HG02884 (cell line): ENCODE results near the gene ELF1.

Source experiments
- ATAC-seq: cut with Tn5 transposase; IDR thresholded peaks from one replicate; pipeline ENCODE4 v1.9.1; 2021; ENCODE audit warnings: mild to moderate bottlenecking, moderate library complexity; ENCODE audit not compliant: unreplicated experiment

Gene ELF1

DNA sequence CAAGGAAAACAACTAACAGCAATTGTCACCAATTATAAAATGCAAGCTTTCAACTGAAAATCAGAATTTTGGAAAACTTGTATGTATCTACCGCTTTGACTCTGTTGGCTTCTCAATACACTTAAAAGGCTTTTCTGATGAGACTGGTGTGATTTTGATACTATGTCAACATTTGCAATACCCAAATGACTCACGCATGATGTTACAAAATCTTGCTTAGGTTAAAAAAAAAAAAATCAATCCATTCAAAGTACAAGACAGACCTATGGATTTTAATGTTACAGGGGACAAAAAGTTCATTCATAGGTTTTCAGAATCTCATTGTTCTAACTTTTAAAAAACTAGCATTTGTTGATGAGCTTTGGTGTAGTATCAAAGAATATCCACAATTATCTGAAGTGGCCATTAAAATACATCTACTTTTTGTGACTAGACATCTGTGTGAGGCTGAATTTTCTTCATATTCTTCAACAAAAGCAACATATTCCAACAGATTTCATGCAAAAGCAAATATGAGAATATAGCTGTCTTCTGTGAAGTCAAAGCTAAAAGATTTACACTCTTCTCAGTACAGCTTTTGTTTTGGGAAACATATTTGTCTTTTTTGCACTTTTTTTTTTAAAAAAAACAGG, 10.7 kb downstream of the ELF1 start:
- ATAC-seq = no peak

DNA sequence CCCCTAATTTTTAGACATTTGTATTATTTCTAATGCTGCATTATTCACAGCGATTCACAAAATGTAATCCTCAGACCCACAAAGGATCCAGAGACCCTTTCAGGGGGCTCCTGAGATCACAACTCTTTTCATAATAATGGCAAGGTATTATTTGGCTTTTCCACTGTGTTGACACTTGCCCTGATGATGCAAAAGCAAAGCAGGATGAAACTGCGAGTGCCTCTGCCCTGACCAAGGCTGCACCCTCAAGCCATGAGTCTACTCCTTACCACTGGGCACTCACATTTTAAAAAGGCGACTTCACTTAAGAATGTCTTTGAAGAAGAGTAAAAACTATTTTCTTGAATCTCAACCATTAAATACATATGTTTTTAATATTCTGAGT, 11.4 kb downstream of the ELF1 start:
- no peak for ATAC-seq

DNA sequence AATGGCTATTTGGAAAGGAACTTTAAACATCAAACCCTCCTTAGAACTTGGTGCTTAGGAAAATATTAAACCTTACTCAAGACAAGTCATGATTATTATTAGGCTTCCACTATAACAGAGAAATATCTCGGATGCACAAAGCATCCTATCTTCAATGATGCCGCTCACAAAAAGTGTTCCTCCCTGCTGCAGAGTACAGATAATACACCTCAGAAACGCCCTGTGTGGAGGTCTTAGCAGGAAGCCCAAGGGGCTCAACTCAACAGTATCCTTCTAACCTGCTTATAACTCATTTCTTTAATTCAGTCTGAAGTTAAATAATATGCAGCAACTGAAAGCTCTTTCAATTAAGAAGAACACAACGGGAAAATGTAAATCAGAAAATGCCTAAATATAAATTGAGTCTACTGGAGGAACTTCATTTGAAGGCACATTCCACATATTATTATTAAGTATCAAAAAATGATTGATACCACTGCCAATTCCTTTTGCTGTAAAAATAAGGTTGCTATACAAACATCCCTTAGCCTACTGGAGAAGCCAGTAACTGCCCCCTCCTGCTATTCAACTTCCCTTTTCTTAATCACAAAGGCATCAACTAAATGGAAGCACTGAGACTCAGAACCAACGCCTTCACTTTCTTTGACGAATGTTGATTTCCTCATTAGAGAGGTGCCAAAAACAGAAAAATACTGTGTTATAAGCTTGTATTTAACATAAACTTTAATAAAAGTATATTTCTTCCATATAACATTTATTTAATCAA, 12.0 kb downstream of the ELF1 start:
- ATAC-seq = no peak

DNA sequence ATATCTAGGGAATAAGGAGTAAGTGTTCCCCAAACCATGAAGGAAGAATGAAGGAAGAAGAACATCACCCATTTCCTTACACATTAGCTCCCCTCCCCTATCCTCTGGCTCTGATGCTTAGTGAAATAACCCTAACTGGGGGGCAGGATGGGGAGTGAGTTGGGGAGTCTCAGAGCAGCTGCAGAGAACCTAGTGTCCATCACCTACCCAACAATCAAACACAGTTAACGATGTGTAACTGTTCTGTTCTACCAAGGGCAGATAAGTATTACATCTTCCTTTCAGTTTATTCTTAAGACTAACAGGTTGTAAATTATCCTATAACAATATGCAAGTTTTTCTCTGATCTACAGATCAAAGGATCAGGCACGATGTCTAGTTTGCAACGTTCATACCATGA, 12.8 kb downstream of the ELF1 start:
- no peak for ATAC-seq

DNA sequence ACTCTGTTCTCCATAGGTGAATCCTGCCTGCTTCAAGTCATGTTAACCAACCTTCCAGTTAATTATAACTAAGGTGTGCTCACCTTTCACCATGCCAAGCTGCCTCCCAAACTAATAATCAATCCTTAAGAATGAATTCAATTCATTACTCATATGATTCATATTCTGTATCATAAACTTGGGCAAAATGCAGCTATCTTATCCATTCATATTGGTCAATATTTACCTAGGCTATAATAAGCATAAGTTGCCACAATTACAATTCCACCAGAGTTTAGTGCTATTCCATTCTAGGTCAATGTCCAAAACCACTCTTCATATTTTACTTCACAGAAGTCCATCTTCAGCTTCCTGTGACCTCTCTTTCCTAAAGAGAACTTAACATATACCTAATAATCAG, 13.4 kb downstream of the ELF1 start:
- no peak for ATAC-seq

DNA sequence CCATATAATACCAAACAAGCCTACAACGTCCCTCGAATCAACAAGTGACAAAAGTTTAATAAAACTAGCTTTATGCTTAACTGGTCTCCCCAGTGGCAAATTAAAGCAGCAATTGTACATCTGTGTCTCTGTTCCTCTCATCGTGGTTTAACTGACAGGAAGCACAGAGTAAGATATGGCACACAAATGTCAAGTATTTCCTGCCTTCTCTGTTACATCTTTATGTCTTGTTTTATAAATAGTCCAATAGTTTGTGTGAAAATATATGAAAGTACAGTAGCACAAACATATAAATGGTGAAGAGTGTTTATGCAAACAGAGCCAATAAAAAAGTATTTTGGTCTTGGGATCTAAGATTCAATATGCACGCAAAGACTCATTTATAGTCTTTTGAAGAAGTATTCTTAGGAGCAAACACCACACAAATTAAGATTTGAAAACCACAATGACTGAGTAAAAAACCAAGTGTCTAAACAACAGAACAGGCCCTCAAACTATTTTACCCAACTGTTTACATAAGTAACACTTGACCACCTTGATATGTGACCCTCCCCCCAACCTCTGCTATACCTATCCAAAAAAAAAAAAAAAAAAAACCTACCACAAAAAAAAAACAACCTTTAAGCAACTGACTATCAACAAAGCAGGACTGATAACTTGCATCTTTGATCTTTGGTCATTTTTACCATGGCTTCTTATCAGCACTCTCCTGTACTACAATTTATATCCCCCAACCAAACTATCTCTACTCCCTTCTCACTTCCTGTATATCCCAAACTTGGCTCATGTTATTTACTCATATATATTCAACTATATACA, 14.0 kb downstream of the ELF1 start:
- ATAC-seq = peak; percentile 62

DNA sequence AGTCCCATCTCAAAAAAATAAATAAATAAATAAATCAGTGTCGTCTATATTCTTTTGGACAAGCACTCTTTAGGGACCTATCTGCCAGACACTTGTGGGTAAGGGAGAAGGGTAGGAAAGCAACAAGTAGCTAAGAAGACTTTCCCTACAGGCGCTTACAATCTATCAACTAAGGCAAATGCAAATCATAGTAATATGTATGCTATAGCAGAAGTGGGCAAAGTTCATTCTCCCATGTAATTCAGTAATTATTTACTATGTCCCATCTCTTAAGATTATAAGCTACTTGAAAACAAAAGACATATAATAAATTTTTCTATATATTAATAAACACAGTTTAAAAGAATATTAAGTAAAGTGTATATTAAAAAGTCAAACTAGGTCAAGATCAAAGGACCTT, 16.5 kb downstream of the ELF1 start:
- no peak for ATAC-seq

DNA sequence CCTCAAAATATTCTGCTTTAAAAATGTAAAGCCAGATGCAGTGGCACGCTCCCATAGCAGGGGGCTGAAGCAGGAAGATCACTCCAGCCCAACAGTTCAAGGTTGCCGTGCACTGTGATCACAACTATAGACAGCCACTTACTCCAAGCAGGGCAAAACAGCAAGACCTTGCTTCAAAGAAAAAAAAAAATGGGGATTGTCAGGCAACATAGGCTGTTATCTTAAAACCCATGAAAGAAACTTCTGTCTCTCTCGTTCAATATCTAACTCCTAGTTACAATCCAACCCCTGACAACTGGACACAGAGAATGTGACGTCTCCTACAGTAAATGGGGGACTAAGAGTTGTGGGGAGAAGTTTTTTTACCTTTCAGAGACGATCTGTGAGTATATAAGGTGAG, 17.4 kb downstream of the ELF1 start:
- no peak for ATAC-seq

DNA sequence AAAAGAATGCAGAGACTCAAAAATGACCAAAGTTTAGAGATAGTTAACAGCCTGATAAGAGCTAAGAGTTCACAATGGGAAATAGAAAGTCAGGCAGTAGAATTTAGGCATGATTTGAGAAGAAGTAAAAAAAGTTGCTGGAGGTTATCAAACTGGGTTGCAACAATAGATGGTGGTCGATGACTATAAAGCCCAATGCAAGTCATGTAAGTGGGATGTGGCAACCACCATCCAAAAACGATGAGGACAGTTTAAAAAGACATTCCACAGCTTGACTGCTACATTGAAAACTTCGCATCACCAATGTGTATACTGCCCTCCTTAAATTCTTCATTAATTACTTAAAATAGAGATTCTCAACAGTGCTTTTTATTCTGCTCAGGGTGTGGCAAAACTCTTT, 19.7 kb downstream of the ELF1 start:
- no peak for ATAC-seq

DNA sequence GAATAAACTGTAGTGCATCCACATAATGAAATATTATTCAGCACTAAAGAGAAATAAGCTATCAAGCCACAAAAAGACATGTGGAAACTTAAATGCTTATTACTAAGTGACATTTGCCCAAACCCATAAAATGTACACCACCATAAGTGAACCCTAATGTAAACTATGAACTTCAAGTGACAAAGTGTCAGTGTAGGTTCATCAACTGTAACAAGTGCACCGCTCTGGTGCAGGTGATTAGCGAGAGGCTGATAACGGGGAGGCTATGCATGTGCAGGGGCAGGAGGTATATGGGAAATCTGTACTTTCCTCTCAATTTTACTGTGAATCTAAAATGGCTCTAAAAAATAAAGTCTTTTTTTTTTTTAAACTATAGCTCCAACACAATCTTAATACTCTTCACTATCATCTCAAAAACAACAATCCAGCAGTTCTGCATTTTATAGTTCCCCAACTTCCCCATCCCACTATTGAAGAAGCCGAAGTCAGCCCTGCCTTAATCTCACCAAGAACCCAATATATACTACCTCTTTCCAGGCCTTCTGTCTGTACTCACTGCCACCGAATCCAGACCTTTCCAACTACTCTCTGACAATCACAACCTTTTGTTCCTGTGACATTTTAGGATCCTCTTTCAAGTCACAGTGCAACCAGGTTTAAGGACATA, 22.6 kb downstream of the ELF1 start:
- no peak for ATAC-seq

DNA sequence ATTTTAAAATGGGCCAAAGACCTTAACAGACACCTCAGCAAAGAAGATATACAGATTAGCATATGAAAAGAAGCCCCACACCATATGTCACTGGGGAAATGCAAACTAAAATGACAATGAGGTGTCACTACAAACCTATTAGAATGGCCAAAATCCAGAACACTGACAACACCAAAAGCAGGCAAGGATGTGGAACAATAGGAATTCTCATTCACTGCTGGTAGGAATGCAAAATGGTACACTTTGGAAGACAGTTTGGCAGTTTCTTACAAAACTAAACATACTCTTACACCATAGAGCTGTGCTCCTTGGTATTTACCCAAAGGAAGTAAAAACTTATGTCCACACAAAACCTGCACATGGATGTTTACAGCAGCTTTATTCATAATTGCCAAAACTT, 23.1 kb downstream of the ELF1 start:
- no peak for ATAC-seq

DNA sequence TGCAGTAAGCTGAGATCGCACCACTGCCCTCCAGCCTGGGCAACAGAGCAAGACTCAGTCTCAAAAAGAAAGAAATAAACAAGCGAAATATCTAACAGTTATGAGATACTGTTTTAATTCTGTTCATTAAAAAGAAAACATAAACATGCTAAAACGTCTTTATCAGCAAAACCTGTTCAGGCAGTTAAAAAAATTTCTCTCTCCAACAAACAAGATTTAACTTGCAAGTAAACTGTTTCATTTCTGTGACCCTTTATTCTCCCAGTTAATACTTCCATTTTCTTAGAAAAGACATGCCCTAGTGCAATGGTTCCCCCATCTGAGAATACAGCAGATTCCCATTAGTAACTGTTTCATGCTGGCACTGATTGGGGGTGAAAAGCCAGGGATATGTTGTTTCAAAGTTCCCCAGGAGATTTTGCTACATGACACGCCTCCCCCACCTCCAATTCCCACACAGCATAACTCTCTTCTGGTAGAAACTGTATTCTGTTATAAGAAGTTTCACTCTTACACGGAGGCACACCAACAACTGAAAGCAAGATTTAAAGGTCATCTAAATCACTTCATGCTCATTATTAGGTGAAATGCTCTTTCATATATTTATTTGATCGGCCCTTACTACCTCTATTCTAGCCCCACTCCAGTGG, 24.4 kb downstream of the ELF1 start:
- ATAC-seq = peak; percentile 78

DNA sequence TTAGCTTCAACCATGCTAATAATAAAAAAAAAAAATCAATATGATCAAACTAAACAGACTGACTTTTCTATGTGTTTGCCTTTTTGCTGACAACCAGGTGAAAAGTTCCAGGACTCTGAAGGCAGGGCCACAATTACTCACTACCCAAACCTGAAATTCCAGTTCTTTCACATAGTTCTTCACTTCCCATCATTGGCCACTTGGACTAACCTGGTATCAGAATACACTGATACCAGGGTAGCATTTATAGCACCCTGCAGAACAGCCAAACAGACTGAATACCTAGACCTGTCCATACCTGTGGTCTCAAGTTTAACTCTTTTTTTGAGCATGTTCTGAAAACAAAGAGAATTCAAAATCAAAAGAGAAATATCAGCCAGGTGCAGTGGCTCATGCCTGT, 25.1 kb downstream of the ELF1 start:
- no peak for ATAC-seq

DNA sequence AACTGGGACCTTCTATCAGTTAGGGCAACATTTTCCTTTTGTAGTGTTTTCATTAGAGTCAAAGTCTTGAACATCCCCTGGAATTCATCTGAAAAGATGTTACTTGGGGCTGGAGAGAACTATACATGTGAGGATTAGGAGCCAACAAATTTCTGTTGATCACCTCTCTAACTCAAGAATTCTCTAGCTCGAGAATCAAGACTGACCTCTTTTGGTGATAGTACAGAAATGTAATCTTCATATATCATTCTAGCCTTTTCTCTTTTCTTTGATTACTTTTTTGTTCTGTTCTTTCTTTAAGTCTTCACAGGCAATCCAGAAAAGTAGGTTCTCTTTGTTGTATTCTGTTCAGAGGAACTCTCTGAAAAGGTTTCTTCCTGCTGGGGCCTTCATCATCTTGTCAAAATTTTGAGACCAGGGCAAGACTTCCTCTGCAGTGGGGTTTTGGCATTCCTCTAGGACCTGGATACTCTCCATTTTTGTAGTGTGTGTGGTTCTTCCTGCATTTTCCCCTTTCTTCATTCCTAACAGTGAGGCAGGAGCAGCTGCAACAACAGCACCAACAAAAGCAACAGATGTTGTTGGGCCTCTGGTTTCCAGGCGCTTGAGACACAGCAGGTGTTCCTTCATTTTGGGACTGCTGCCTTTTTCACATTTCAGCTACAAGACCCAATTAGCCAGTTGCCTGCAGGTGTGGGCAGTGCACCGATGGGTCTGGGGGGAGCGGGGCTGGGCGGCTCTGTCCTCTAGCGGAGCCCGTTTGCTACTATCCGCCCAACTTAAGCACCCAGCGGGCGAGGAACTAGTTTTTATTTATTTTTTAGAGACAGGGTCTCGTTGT, 26.2 kb downstream of the ELF1 start:
- ATAC-seq = no peak

DNA sequence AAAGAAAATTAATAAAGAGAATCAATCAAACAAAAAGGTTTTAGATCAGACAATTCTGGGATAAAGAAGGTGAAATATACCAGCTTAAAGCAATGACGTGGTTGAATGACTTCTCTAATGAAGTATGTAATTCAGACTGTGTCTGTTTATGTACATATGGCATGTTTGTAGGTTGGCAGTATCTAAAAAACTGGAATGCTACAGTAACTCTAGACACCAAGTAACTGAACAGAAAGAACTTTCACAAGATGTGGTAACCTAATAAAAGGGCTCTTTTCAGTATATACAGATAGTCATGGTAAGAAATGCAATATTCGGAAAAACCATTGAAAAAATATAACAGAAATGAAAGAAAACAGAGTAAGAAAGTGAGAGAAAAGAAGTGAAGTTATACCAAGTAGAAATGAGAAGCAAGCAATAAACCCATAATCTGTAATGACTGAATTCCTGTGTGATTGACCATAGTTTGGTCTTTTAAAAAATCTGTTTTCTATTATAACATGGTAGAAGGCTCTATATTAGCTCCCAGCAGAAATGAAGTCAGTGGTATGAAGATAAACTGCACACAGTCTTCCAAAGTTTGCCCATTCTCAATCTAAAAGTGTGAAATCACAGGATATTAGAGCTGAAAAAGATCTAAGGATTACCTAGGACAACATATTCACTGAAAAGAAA, 31.4 kb downstream of the ELF1 start:
- ATAC-seq = no peak

DNA sequence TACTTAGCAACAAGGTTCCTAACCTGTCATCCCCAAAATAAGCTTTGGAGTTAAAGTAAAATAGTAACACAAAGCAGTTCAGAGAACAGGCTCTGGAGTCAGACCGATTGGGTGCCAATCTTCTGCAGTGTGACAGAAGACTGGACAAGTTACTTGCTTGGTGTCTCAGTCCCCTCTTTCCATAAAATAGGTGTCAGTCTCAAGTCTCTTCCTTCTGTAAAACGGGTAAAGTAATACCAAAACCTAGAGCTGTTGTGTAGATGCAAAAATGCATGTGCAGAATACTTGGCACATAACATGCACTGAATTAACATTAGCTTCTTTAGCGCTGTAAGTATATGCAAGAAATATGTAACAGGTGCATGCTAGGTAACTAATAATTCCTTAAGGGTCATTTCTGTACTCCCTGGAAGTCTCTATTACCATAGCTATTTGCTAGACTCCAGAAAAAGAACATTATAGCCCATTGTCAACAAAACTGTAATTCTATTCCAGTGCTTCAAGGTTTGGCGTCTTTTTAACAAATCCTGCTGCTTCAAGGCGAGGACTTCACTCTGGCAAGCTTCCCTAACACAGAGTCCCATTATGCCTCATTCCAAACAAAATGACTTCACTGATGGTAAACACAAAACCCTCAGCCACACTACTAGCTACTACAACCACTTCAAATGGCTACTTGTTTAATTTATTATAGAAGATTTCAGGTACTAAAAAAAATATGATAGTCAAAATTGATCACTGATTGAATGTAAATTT, 32.8 kb downstream of the ELF1 start:
- no peak for ATAC-seq

DNA sequence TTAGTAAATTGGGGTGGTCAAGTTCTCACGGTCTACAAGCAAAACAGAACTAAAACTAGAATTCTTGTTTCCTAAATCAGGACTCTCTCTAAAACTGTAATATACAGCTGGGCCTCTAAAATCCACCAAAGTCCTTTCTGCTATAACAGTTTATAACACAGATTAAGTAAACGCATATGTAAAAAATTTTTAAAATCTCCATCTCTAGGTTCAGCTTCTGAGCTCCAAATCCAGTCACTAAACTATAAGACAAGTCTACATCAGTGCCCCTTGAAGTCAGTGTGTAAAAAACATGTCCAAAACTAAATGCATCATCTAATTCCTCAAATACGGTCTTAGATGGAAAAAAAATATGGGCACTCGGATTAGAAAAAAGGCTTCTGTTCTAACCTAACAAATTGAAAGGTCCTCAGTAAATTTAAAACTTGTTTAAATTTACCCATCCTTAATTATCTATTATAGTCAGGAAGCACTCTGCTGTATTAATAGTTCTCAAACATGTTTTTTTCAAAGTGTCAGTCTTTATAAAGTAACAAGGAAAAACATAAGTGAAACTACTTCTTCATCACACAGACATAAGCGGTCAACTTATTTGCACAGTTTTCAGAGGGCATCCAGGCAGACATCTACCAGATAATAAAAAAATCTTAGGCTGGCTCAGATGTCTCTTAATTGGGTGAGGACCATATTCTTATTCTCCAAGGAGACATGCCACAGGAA, 33.6 kb downstream of the ELF1 start:
- no peak for ATAC-seq
